ENCODE results near the gene N4BP2.

- TF ChIP-seq CTCF (IDR thresholded peaks at IDR 0.05 in 8 of 11, conservative IDR thresholded peaks at IDR 0.05 in 3 of 11) (no peak), POLR2A (IDR thresholded peaks at IDR 0.05) (no peak), POLR2AphosphoS5 (IDR thresholded peaks at IDR 0.05) (no peak)
These were observed 1.5 kb downstream of the N4BP2 start for GRCh38 chr4:40058121-40058520.
